HepG2 (cell line): ENCODE results near the gene NSUN6. TPM values are rescaled to one million over a fixed set of nuclear protein-coding genes. Genes with fewer than 3 reads are reported as not detected.

ENCODE experiments used
- ATF1 ChIP-seq: IDR thresholded peaks from 2 replicates; pipeline ENCODE4 v1.6.1; 2016; ENCODE audit warnings: mild to moderate bottlenecking, control low read depth
- CENPX ChIP-seq: sonication (generic); formaldehyde crosslinking; IDR thresholded peaks from 2 replicates; pipeline ENCODE4 v1.9.0; 2021; ENCODE audit warnings: mild to moderate bottlenecking, missing genetic modification reagents, moderate library complexity
- DR1 ChIP-seq: sonication (generic); formaldehyde crosslinking; IDR thresholded peaks from 2 replicates; pipeline ENCODE4 v1.8.0; 2021; ENCODE audit warnings: mild to moderate bottlenecking, missing genetic modification reagents, inconsistent platforms
- ELF3 ChIP-seq: IDR thresholded peaks from 2 replicates; pipeline ENCODE4 v1.6.1; 2016; ENCODE audit warnings: missing genetic modification reagents, missing compliant biosample characterization
- FOSL2 ChIP-seq: sonication (generic); formaldehyde crosslinking; IDR thresholded peaks from 2 replicates; pipeline ENCODE4 v1.4.0; 2020; ENCODE audit warnings: missing genetic modification reagents
- HNRNPH1 ChIP-seq: fragments of 200-400 bp; formaldehyde crosslinking; optimal IDR thresholded peaks from 2 replicates; pipeline ENCODE3; 2017; ENCODE audit warnings: mild to moderate bottlenecking, low read depth, low read length
- MAZ ChIP-seq, 2 experiments: sonication (generic) in 1 of 2; formaldehyde crosslinking in 1 of 2; IDR thresholded peaks; 2 replicates each; pipeline versions ENCODE4 v1.5.0 to v1.6.1; 2012 to 2020; ENCODE audit warnings: low read depth in 2 of 2, mild to moderate bottlenecking in 2 of 2, borderline replicate concordance in 1 of 2, improper control_type of control experiment in 1 of 2, low read length in 1 of 2, missing genetic modification reagents in 1 of 2, moderate library complexity in 1 of 2
- NFKB2 ChIP-seq: sonication (generic); formaldehyde crosslinking; IDR thresholded peaks from 2 replicates; pipeline ENCODE4 v1.4.0; 2020; ENCODE audit warnings: missing genetic modification reagents, borderline replicate concordance
- NR2F2 ChIP-seq: IDR thresholded peaks from 2 replicates; pipeline ENCODE4 v1.6.1; 2012; ENCODE audit warnings: low read depth, inconsistent platforms, borderline replicate concordance
- RAD51 ChIP-seq: fragments of 450-650 bp; IDR thresholded peaks from 2 replicates; pipeline ENCODE4 v1.6.1; 2016; ENCODE audit warnings: borderline replicate concordance
- SSRP1 ChIP-seq: IDR thresholded peaks from 2 replicates; pipeline ENCODE4 v1.6.1; 2016; ENCODE audit warnings: control low read depth
- TFAP4 ChIP-seq: sonication (generic); IDR thresholded peaks from 2 replicates; pipeline ENCODE4 v1.6.1; 2016; ENCODE audit warnings: low read depth, borderline replicate concordance
- YEATS4 ChIP-seq: sonication (generic); formaldehyde crosslinking; IDR thresholded peaks from 2 replicates; pipeline ENCODE4 v1.4.0; 2020; ENCODE audit warnings: missing genetic modification reagents, borderline replicate concordance
- ZNF138 ChIP-seq: sonication (generic); formaldehyde crosslinking; IDR thresholded peaks from 2 replicates; pipeline ENCODE4 v1.5.0; 2020; ENCODE audit warnings: mild to moderate bottlenecking, low read depth, missing genetic modification reagents
- ZNF225 ChIP-seq: sonication (generic); formaldehyde crosslinking; IDR thresholded peaks from 2 replicates; pipeline ENCODE4 v1.4.0; 2020; ENCODE audit warnings: mild to moderate bottlenecking, missing genetic modification reagents
- ZNF234 ChIP-seq: sonication (generic); formaldehyde crosslinking; conservative IDR thresholded peaks from 2 replicates; pipeline ENCODE4 v1.5.1; 2020; ENCODE audit warnings: mild to moderate bottlenecking, missing genetic modification reagents
- ZNF264 ChIP-seq: sonication (generic); formaldehyde crosslinking; IDR thresholded peaks from 2 replicates; pipeline ENCODE4 v1.4.0; 2020; ENCODE audit warnings: missing genetic modification reagents
- ZNF282 ChIP-seq: fragments of 450-650 bp; IDR thresholded peaks from 2 replicates; pipeline ENCODE4 v1.6.1; 2018; ENCODE audit not compliant: partially characterized antibody
- ZNF329 ChIP-seq: sonication (generic); formaldehyde crosslinking; IDR thresholded peaks from 2 replicates; pipeline ENCODE4 v1.9.0; 2021; ENCODE audit warnings: low read depth, mild to moderate bottlenecking, missing genetic modification reagents
- ZNF333 ChIP-seq: sonication (generic); formaldehyde crosslinking; IDR thresholded peaks from 2 replicates; pipeline ENCODE4 v1.4.0; 2020; ENCODE audit warnings: mild to moderate bottlenecking, missing genetic modification reagents, borderline replicate concordance
- ZNF609 ChIP-seq: sonication (generic); formaldehyde crosslinking; IDR thresholded peaks from 2 replicates; pipeline ENCODE4 v1.4.0; 2020; ENCODE audit warnings: mild to moderate bottlenecking, missing genetic modification reagents, borderline replicate concordance
- ZNF644 ChIP-seq: IDR thresholded peaks from 2 replicates; pipeline ENCODE4 v1.6.1; 2016; ENCODE audit warnings: low read depth
- ZNF713 ChIP-seq: sonication (generic); formaldehyde crosslinking; IDR thresholded peaks from 2 replicates; pipeline ENCODE4 v1.4.0; 2020; ENCODE audit warnings: mild to moderate bottlenecking, missing genetic modification reagents
- ZNF761 ChIP-seq: sonication (generic); formaldehyde crosslinking; conservative IDR thresholded peaks from 2 replicates; pipeline ENCODE4 v1.4.0; 2020; ENCODE audit warnings: mild to moderate bottlenecking, missing genetic modification reagents
- polyA plus RNA-seq, 8 experiments: library from polyadenylated mRNA; depleted of rRNA in 3 of 8; stranded (reverse) in 7 of 8; unstranded in 1 of 8; fragments of >200 nt; fragmentation: Illumina TruSeq in 4 of 8; extraction: Trizol in 4 of 8; gene quantifications; 2 replicates each; pipeline versions ENCODE4 v1.2.1 to v1.2.3, GENCODE V29; 2011 to 2016; ENCODE audit warnings: low read depth in 4 of 8, missing spikeins in 1 of 8, mixed read lengths in 1 of 8; ENCODE audit not compliant: insufficient read depth in 1 of 8
- total RNA-seq, 5 experiments: library from RNA; depleted of rRNA; stranded (reverse); fragments of >200 nt; fragmentation: Illumina TruSeq; extraction: Trizol; gene quantifications; 2 replicates each; pipeline ENCODE4 v1.2.3, GENCODE V29; 2016; ENCODE audit warnings: low read depth in 1 of 5

Gene NSUN6
- total and polyA plus RNA-seq, 2 of the 13 experiments (the other 11 are each of a cell fraction or from before 2014, with no cell fraction given): 17.2 to 19.3 TPM

- TF ChIP-seq ZNF761 (0 out of 2 replicates have a peak, but pooled peaks have one; percentile 39), ZNF333 (CRISPR knock-in tag) (no peak), ZNF234 (CRISPR knock-in tag) (no peak), ATF1 (CRISPR knock-in tag) (peak; percentile 80), HNRNPH1 (no peak), MAZ (IDR thresholded peaks at IDR 0.05; ENCODE audit: borderline replicate concordance, low read depth, low read length) (0 out of 2 replicates have a peak, but pooled peaks have one; percentile 38), MAZ (CRISPR knock-in tag; IDR thresholded peaks at IDR 0.05; ENCODE audit: low read depth) (peak; percentile 76), ZNF264 (CRISPR knock-in tag) (no peak), ELF3 (peak; percentile 63), TFAP4 (0 out of 2 replicates have a peak, but pooled peaks have one; percentile 72), CENPX (CRISPR knock-in tag) (no peak), ZNF713 (CRISPR knock-in tag) (0 out of 2 replicates have a peak, but pooled peaks have one; percentile 61), ZNF282 (no peak), ZNF138 (CRISPR knock-in tag) (no peak), SSRP1 (CRISPR knock-in tag) (no peak), ZNF644 (CRISPR knock-in tag) (no peak), YEATS4 (peak; percentile 92), DR1 (CRISPR knock-in tag) (no peak), ZNF609 (no peak), NFKB2 (no peak; the same call in 1 of the 2 replicates), ZNF225 (peak; percentile 80; the same call in 1 of the 2 replicates), NR2F2 (no peak; the same call in 1 of the 2 replicates), RAD51 (no peak), FOSL2 (CRISPR knock-in tag) (peak; percentile 62), ZNF329 (CRISPR knock-in tag) (no peak)
Observed at GRCh38 chr10:18659125-18659818, 7.9 kb upstream of the NSUN6 start, which contains the start of gene ARL5B (continued).
